OCI-LY7 (cell line): ENCODE results near the gene FAN1. TPM values are rescaled to one million over a fixed set of nuclear protein-coding genes. Genes with fewer than 3 reads are reported as not detected.

ENCODE experiments used
- BruUV-seq: library from RNA; stranded (reverse); fragments of 400-500 nt; replicated peaks from 2 replicates; lab custom pipeline; 2021; lab: Mats Ljungman, UMichigan
- CTCF ChIA-PET: fragments of 300-600 bp; sonication (Branson Sonifier 250); formaldehyde crosslinking; loops from one replicate; lab custom pipeline; 2022; ENCODE audit warnings: antibody characterized with exemption; ENCODE audit not compliant: unreplicated experiment; lab: Charles Lee
- POLR2A ChIA-PET: fragments of 300-600 bp; sonication (Branson Sonifier 250); formaldehyde crosslinking; loops from one replicate; lab custom pipeline; 2022; ENCODE audit warnings: antibody characterized with exemption; lab: Charles Lee
- DNase-seq: peaks from one replicate; pipeline ENCODE4 v3.0.0-alpha.2; 2015; ENCODE audit warnings: low spot score
- H2AFZ ChIP-seq: fragments of 200-600 bp; sonication (generic), shearing (Covaris generic); 2 replicates; pipeline ENCODE4 v1.6.1; 2014; ENCODE audit warnings: mild to moderate bottlenecking, antibody characterized with exemption, low read length, moderate library complexity
- H3K27ac ChIP-seq: fragments of 200-600 bp; sonication (generic); 2 replicates; pipeline ENCODE4 v1.5.1; 2014; ENCODE audit warnings: mixed run types, low read depth, mild to moderate bottlenecking, moderate library complexity, low read length, inconsistent platforms; ENCODE audit not compliant: poor library complexity, severe bottlenecking
- H3K36me3 ChIP-seq: fragments of 200-600 bp; sonication (generic); 2 replicates; pipeline ENCODE4 v1.6.1; 2014; ENCODE audit warnings: mild to moderate bottlenecking, antibody characterized with exemption, low read length, moderate library complexity, mixed read lengths; ENCODE audit not compliant: insufficient read depth
- H3K4me1 ChIP-seq: fragments of 200-600 bp; sonication (generic); 2 replicates; pipeline ENCODE4 v1.5.1; 2014; ENCODE audit warnings: mild to moderate bottlenecking, low read length; ENCODE audit not compliant: insufficient read depth, poor library complexity, severe bottlenecking
- H3K4me2 ChIP-seq: fragments of 200-600 bp; sonication (generic); 2 replicates; pipeline ENCODE4 v1.6.1; 2014; ENCODE audit warnings: mild to moderate bottlenecking, low read length
- H3K4me3 ChIP-seq: fragments of 200-600 bp; sonication (generic); 2 replicates; pipeline ENCODE4 v1.5.1; 2014; ENCODE audit warnings: mild to moderate bottlenecking, low read depth, low read length; ENCODE audit not compliant: poor library complexity, severe bottlenecking
- H3K79me2 ChIP-seq: fragments of 200-600 bp; sonication (generic); 2 replicates; pipeline ENCODE4 v1.6.1; 2016; ENCODE audit warnings: low read depth, mild to moderate bottlenecking, low read length, moderate library complexity, mixed read lengths; ENCODE audit not compliant: insufficient read depth
- H3K9me2 ChIP-seq: fragments of 200-600 bp; sonication (generic); 2 replicates; pipeline ENCODE4 v1.6.1; 2016; ENCODE audit warnings: mild to moderate bottlenecking, low read length, mixed read lengths; ENCODE audit not compliant: insufficient read depth
- H3K9me3 ChIP-seq: fragments of 200-600 bp; sonication (generic); 2 replicates; pipeline ENCODE4 v1.6.1; 2014; ENCODE audit warnings: mild to moderate bottlenecking, mixed run types, low read length, mixed read lengths
- H4K20me1 ChIP-seq: fragments of 200-600 bp; sonication (generic); 2 replicates; pipeline ENCODE4 v1.6.1; 2014; ENCODE audit warnings: mild to moderate bottlenecking, antibody characterized with exemption, low read length, moderate library complexity, mixed read lengths; ENCODE audit not compliant: insufficient read depth
- CTCF ChIP-seq: fragments of 200-600 bp; sonication (generic); conservative IDR thresholded peaks from 2 replicates; pipeline ENCODE4 v1.5.1; 2014; ENCODE audit warnings: mild to moderate bottlenecking, antibody characterized with exemption, low read length, moderate library complexity, mixed read lengths
- EZH2phosphoT487 ChIP-seq: fragments of 200-600 bp; sonication (generic); IDR thresholded peaks from 2 replicates; pipeline ENCODE4 v1.6.1; 2018; ENCODE audit warnings: low read depth, borderline replicate concordance, mild to moderate bottlenecking, mixed run types, antibody characterized with exemption, low read length, moderate library complexity, mixed read lengths
- intact Hi-C: fragments of 100-400 bp; cut with micrococcal nuclease; formaldehyde crosslinking; loops from one replicate; pipeline ENCODE4 v1.10.0; 2022; ENCODE audit not compliant: unreplicated experiment
- total RNA-seq, 2 experiments: library from RNA; depleted of rRNA in 1 of 2; stranded (reverse); fragments of >200 nt in 1 of 2; shearing (Covaris generic) in 1 of 2; gene quantifications; 2 replicates each; pipeline ENCODE4 v1.2.3, GENCODE V29; 2014 to 2022

The FAN1 gene
- total RNA-seq, 2 experiments from 2014 or later, result 14.7 to 16.4 TPM

- Histone ChIP-seq H3K4me3 (no peak overlapping the region), H4K20me1 (no peaks in the 10 kb centered on the region), H3K4me2 (no peak overlapping the region; the same call in 1 of the 2 replicates), H3K9me3 (no peaks in the 10 kb centered on the region), H3K79me2 (no peaks in the 10 kb centered on the region), H2AFZ (no peak overlapping the region), H3K9me2 (no peaks in the 10 kb centered on the region), H3K27ac (no peak overlapping the region), H3K4me1 (peaks cover 14% of the 10 kb centered on the region), H3K36me3 (0 out of 2 replicates have a peak, but pooled peaks cover 3% of the 10 kb centered on the region)
- intact Hi-C loops, result loop anchor here (10.0 kb wide), 2 partner anchors 59 to 529 kb away; no protein-coding TSS in a partner anchor
- no TSS peak for BruUV-seq
- CTCF ChIA-PET, result no interaction called here
- TF ChIP-seq CTCF (no peak), EZH2phosphoT487 (no peak)
- no peak for DNase-seq
- POLR2A ChIA-PET, result no interaction called here
Observed at GRCh38 chr15:30905821-30906220, 2.1 kb downstream of the FAN1 start.

GRCh38 chr15:30906366-30906765, 2.7 kb downstream of the FAN1 start:
- no peak overlapping the region for H3K27ac ChIP-seq
- ChIA-PET CTCF (no interaction called here), POLR2A (no interaction called here)
- no peaks in the 10 kb centered on the region for H3K9me3 ChIP-seq
- H4K20me1 ChIP-seq, result no peaks in the 10 kb centered on the region
- peaks cover 14% of the 10 kb centered on the region for H3K4me1 ChIP-seq
- H3K4me2 ChIP-seq, result no peak overlapping the region
- H3K9me2 ChIP-seq, result no peaks in the 10 kb centered on the region
- no peaks in the 10 kb centered on the region for H3K79me2 ChIP-seq
- intact Hi-C loops, result loop anchor here (10.0 kb wide), 2 partner anchors 58 to 528 kb away; no protein-coding TSS in a partner anchor
- no TSS peak for BruUV-seq
- H3K4me3 ChIP-seq, result no peak overlapping the region
- H2AFZ ChIP-seq, result no peak overlapping the region
- TF ChIP-seq EZH2phosphoT487, result no peak
- TF ChIP-seq CTCF, result no peak
- 0 out of 2 replicates have a peak, but pooled peaks cover 3% of the 10 kb centered on the region for H3K36me3 ChIP-seq
- no peak for DNase-seq

DNA sequence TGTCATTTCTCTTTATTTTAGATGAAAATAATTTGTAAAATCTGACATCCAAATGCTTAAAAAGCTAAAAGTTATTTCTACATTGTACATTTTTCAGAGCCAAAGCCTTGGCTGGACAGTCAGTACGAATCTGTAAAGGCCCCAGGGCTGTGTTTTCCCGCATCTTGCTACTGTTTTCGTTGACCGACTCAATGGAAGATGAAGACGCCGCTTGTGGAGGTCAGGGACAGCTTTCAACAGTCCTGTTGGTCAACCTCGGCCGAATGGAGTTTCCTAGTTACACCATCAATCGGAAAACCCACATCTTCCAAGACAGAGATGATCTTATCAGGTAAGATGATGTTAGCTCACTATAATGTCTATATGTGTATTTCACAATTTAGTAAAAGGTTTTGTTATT, 10.0 kb downstream of the FAN1 start:
- POLR2A ChIA-PET, result interaction anchor here (0.6 kb wide), 1 partner anchor 125 kb away, joined by 3 read pairs; no protein-coding TSS in a partner anchor
- Histone ChIP-seq H3K4me1 (no peaks in the 10 kb centered on the region), H3K9me2 (no peaks in the 10 kb centered on the region), H4K20me1 (no peaks in the 10 kb centered on the region), H3K79me2 (no peaks in the 10 kb centered on the region), H3K4me2 (no peak overlapping the region), H2AFZ (no peak overlapping the region), H3K36me3 (peaks cover 48% of the 10 kb centered on the region), H3K9me3 (no peaks in the 10 kb centered on the region), H3K4me3 (no peak overlapping the region), H3K27ac (no peak overlapping the region)
- CTCF ChIA-PET, result no interaction called here
- DNase-seq, result no peak
- TF ChIP-seq EZH2phosphoT487, result no peak
- TF ChIP-seq CTCF, result no peak
- BruUV-seq, result no TSS peak
- intact Hi-C loops, result no loop called here
